Neuronal stem cell (in vitro differentiated cells): ENCODE results near the gene SPATS2.

Experiments used
- DNase-seq: peaks from one replicate; pipeline ENCODE4 v3.0.0-alpha.2; 2013; ENCODE audit warnings: low spot score
- H2AFZ ChIP-seq: one replicate; pipeline ENCODE4 v1.6.1; 2013; ENCODE audit warnings: mild to moderate bottlenecking, low read length, inconsistent platforms
- H2AK5ac ChIP-seq: 2 replicates; pipeline ENCODE4 v1.6.1; 2013; ENCODE audit warnings: low read depth, mild to moderate bottlenecking, inconsistent platforms, low read length, moderate library complexity, mixed read lengths
- H2BK120ac ChIP-seq: 2 replicates; pipeline ENCODE4 v1.6.1; 2013; ENCODE audit warnings: low read depth, mild to moderate bottlenecking, inconsistent platforms, low read length, moderate library complexity, mixed read lengths
- H2BK12ac ChIP-seq: one replicate; pipeline ENCODE4 v1.6.1; 2013; ENCODE audit warnings: low read length, inconsistent platforms
- H2BK15ac ChIP-seq: 2 replicates; pipeline ENCODE4 v1.6.1; 2013; ENCODE audit warnings: mild to moderate bottlenecking, low read length, inconsistent platforms, mixed read lengths
- H2BK5ac ChIP-seq: one replicate; pipeline ENCODE4 v1.6.1; 2013; ENCODE audit warnings: inconsistent platforms, mild to moderate bottlenecking, low read length, moderate library complexity
- H3K14ac ChIP-seq: one replicate; pipeline ENCODE4 v1.6.1; 2013; ENCODE audit warnings: low read length, inconsistent platforms
- H3K18ac ChIP-seq: 2 replicates; pipeline ENCODE4 v1.6.1; 2013; ENCODE audit warnings: low read length, inconsistent platforms
- H3K23ac ChIP-seq: 2 replicates; pipeline ENCODE4 v1.6.1; 2013; ENCODE audit warnings: low read depth, mild to moderate bottlenecking, mixed read lengths, low read length, inconsistent platforms; ENCODE audit not compliant: poor library complexity
- H3K27ac ChIP-seq: replicated peaks from 3 replicates; pipeline ENCODE4 v1.5.1; 2013; ENCODE audit warnings: low read length, inconsistent platforms
- H3K27me3 ChIP-seq, 3 experiments: 2 replicates each; pipeline ENCODE4 v1.6.1; 2013; ENCODE audit warnings: low read length in 3 of 3, mild to moderate bottlenecking in 2 of 3, inconsistent platforms in 1 of 3, low read depth in 1 of 3, mixed read lengths in 1 of 3, moderate library complexity in 1 of 3; ENCODE audit not compliant: control insufficient read depth in 3 of 3, insufficient read depth in 3 of 3
- H3K36me3 ChIP-seq, 2 donors: replicated peaks in 1 of 2; 2 replicates each; pipeline ENCODE4 v1.6.1; 2013; ENCODE audit warnings: low read length in 2 of 2; ENCODE audit not compliant: control insufficient read depth in 2 of 2, insufficient read depth in 2 of 2
- H3K4ac ChIP-seq: 2 replicates; pipeline ENCODE4 v1.6.1; 2013; ENCODE audit warnings: inconsistent platforms, mild to moderate bottlenecking, low read length, moderate library complexity
- H3K4me1 ChIP-seq, 2 donors: 1 replicate in 1 of 2; 2 replicates in 1 of 2; pipeline ENCODE4 v1.6.1; 2013; ENCODE audit warnings: low read length in 2 of 2, low read depth in 1 of 2; ENCODE audit not compliant: control insufficient read depth in 2 of 2, insufficient read depth in 1 of 2
- H3K4me2 ChIP-seq: one replicate; pipeline ENCODE4 v1.6.1; 2013; ENCODE audit warnings: mild to moderate bottlenecking, low read length, inconsistent platforms; ENCODE audit not compliant: insufficient read depth, poor library complexity, severe bottlenecking
- H3K4me3 ChIP-seq, 2 donors: 2 replicates each; pipeline ENCODE4 v1.5.1; 2013; ENCODE audit warnings: low read length in 2 of 2, mild to moderate bottlenecking in 2 of 2, inconsistent platforms in 1 of 2, moderate library complexity in 1 of 2
- H3K79me1 ChIP-seq: one replicate; pipeline ENCODE4 v1.6.1; 2013; ENCODE audit warnings: low read depth, mild to moderate bottlenecking, inconsistent platforms, low read length, moderate library complexity
- H3K9ac ChIP-seq: one replicate; pipeline ENCODE4 v1.6.1; 2013; ENCODE audit warnings: mild to moderate bottlenecking, low read depth, low read length, inconsistent platforms; ENCODE audit not compliant: poor library complexity
- H3K9me3 ChIP-seq, 2 donors: replicated peaks in 1 of 2; 2 replicates each; pipeline versions ENCODE3 to v1.6.1; 2013; ENCODE audit warnings: low read length in 2 of 2, mild to moderate bottlenecking in 2 of 2, inconsistent platforms in 1 of 2, low read depth in 1 of 2, mixed read lengths in 1 of 2, moderate library complexity in 1 of 2; ENCODE audit not compliant: control insufficient read depth in 2 of 2, insufficient read depth in 1 of 2
- H4K8ac ChIP-seq: one replicate; pipeline ENCODE4 v1.6.1; 2013; ENCODE audit warnings: low read depth, mild to moderate bottlenecking, inconsistent platforms, low read length, moderate library complexity
- H4K91ac ChIP-seq: one replicate; pipeline ENCODE4 v1.6.1; 2013; ENCODE audit warnings: low read length, low read depth, mild to moderate bottlenecking, inconsistent platforms; ENCODE audit not compliant: poor library complexity
- WGBS, 2 donors: extraction: QIAGEN DNeasy Blood & Tissue Kit; methylation state at CpG; one replicate each; pipeline ENCODE4 v1.1.7; 2013; ENCODE audit warnings: missing lambda C conversion rate in 2 of 2, mixed read lengths in 1 of 2; ENCODE audit not compliant: insufficient read length in 2 of 2, insufficient replicate concordance in 1 of 2; ENCODE audit errors: extremely low coverage in 2 of 2; 5-methylcytosine and 5-hydroxymethylcytosine counted together

Gene SPATS2

GRCh38 chr12:49512546-49512945 lies 145.3 kb downstream of the SPATS2 start:
- Histone ChIP-seq H3K79me1 (no peaks in the 10 kb centered on the region), H3K4me3 (no peak overlapping the region), H2BK15ac (no peak overlapping the region), H3K27me3 (no peaks in the 10 kb centered on the region), H3K36me3 (peaks cover 0 to 41% of the 10 kb centered on the region in 2 donors), H2AFZ (no peak overlapping the region), H4K91ac (no peak overlapping the region), H3K9ac (no peak overlapping the region), H2AK5ac (no peak overlapping the region), H2BK5ac (no peak overlapping the region), H4K8ac (no peak overlapping the region), H3K4ac (no peak overlapping the region), H3K4me2 (no peak overlapping the region), H3K27ac (no peak overlapping the region), H2BK120ac (no peak overlapping the region), H3K14ac (no peak overlapping the region), H3K23ac (no peak overlapping the region), H3K9me3 (no peaks in the 10 kb centered on the region), H2BK12ac (no peak overlapping the region), H3K4me1 (no peaks in the 10 kb centered on the region), H3K18ac (no peak overlapping the region)
- WGBS, 2 donors: no CpG with 5 or more reads among the region's 1 CpG
- DNase-seq: no peak

GRCh38 chr12:49515266-49515665 lies 148.0 kb downstream of the SPATS2 start:
- H3K4me2 ChIP-seq: no peak overlapping the region
- no peak overlapping the region for H3K4ac ChIP-seq
- H4K8ac ChIP-seq: no peak overlapping the region
- no peak overlapping the region for H3K9ac ChIP-seq
- peaks cover 0 to 44% of the 10 kb centered on the region in 2 donors for H3K36me3 ChIP-seq
- no peaks in the 10 kb centered on the region for H3K27me3 ChIP-seq
- H2BK5ac ChIP-seq: no peak overlapping the region
- H2BK15ac ChIP-seq: no peak overlapping the region
- no peaks in the 10 kb centered on the region for H3K4me1 ChIP-seq
- no peak overlapping the region for H2AFZ ChIP-seq
- no peak overlapping the region for H3K18ac ChIP-seq
- H3K14ac ChIP-seq: no peak overlapping the region
- WGBS, 2 donors: no CpG with 5 or more reads among the region's 5 CpGs
- H2BK12ac ChIP-seq: no peak overlapping the region
- no peak for DNase-seq
- no peak overlapping the region for H4K91ac ChIP-seq
- no peak overlapping the region for H2AK5ac ChIP-seq
- no peaks in the 10 kb centered on the region for H3K9me3 ChIP-seq
- no peak overlapping the region for H3K23ac ChIP-seq
- H3K79me1 ChIP-seq: no peaks in the 10 kb centered on the region
- H3K27ac ChIP-seq: no peak overlapping the region
- no peak overlapping the region for H2BK120ac ChIP-seq
- no peak overlapping the region for H3K4me3 ChIP-seq

- no peak overlapping the region for H2BK120ac ChIP-seq
- no peak overlapping the region for H2BK15ac ChIP-seq
- H3K18ac ChIP-seq: no peak overlapping the region
- H4K91ac ChIP-seq: no peak overlapping the region
- no peak overlapping the region for H3K23ac ChIP-seq
- H2BK5ac ChIP-seq: no peak overlapping the region
- H2BK12ac ChIP-seq: no peak overlapping the region
- no peaks in the 10 kb centered on the region for H3K79me1 ChIP-seq
- no peak overlapping the region for H3K14ac ChIP-seq
- no peaks in the 10 kb centered on the region for H3K4me1 ChIP-seq
- no peak overlapping the region for H4K8ac ChIP-seq
- H3K9me3 ChIP-seq: no peaks in the 10 kb centered on the region
- no CpG with 5 or more reads among the region's 2 CpGs for WGBS, 2 donors
- H3K36me3 ChIP-seq: peaks cover 4 to 61% of the 10 kb centered on the region in 2 donors
- H3K9ac ChIP-seq: no peak overlapping the region
- no peak overlapping the region for H3K27ac ChIP-seq
- H3K4me3 ChIP-seq: no peak overlapping the region
- no peaks in the 10 kb centered on the region for H3K27me3 ChIP-seq
- H2AK5ac ChIP-seq: no peak overlapping the region
- H2AFZ ChIP-seq: no peak overlapping the region
- no peak overlapping the region for H3K4ac ChIP-seq
- no peak for DNase-seq
- H3K4me2 ChIP-seq: no peak overlapping the region
Observed at GRCh38 chr12:49518914-49519573, 151.8 kb downstream of the SPATS2 start.

- H3K79me1 ChIP-seq: no peaks in the 10 kb centered on the region
- no peak overlapping the region for H3K14ac ChIP-seq
- no CpG with 5 or more reads among the region's 5 CpGs for WGBS, 2 donors
- H3K4me3 ChIP-seq: no peak overlapping the region
- no peak overlapping the region for H2AK5ac ChIP-seq
- H3K36me3 ChIP-seq: peaks cover 5 to 66% of the 10 kb centered on the region in 2 donors
- no peak overlapping the region for H3K23ac ChIP-seq
- no peak overlapping the region for H3K4ac ChIP-seq
- H4K8ac ChIP-seq: no peak overlapping the region
- H3K4me2 ChIP-seq: no peak overlapping the region
- H4K91ac ChIP-seq: no peak overlapping the region
- no peaks in the 10 kb centered on the region for H3K4me1 ChIP-seq
- H3K27ac ChIP-seq: no peak overlapping the region
- no peak overlapping the region for H2BK15ac ChIP-seq
- H3K27me3 ChIP-seq: no peaks in the 10 kb centered on the region
- no peak overlapping the region for H3K9ac ChIP-seq
- H2BK5ac ChIP-seq: no peak overlapping the region
- H2AFZ ChIP-seq: no peak overlapping the region
- H3K18ac ChIP-seq: no peak overlapping the region
- no peak overlapping the region for H2BK120ac ChIP-seq
- no peak for DNase-seq
- H2BK12ac ChIP-seq: no peak overlapping the region
- no peaks in the 10 kb centered on the region for H3K9me3 ChIP-seq
Observed at GRCh38 chr12:49519574-49519936, 152.3 kb downstream of the SPATS2 start.
